ENCODE measurements around the gene PKD1L1. TPM values are rescaled to one million over a fixed set of nuclear protein-coding genes. Genes with fewer than 3 reads are reported as not detected.

Gene PKD1L1
- polyA plus RNA-seq, 1 of the 3 experiments (the other 2 are of a cell fraction) = 0.10 TPM

GRCh38 chr7:47991741-47992311 is 43.6 kb upstream of the PKD1L1 start:
- Histone ChIP-seq H3K4me3 (ENCODE audit: low read depth in 2 of 2, low read length in 1 of 2) (no peak overlapping the region), H3K79me2 (ENCODE audit: insufficient read depth) (no peaks in the 10 kb centered on the region), H3K4me1 (ENCODE audit: control insufficient read depth in 1 of 2, insufficient read depth in 2 of 2, low read depth in 1 of 2, low read length in 1 of 2) (no peaks in the 10 kb centered on the region; a peak in 1 of 4 replicates), H3K4me2 (no peak overlapping the region), H3K27ac (ENCODE audit: low read depth in 2 of 2, low read length in 1 of 2) (no peak overlapping the region), H3K9me2 (no peaks in the 10 kb centered on the region), H3K27me3 (ENCODE audit: insufficient read depth) (no peaks in the 10 kb centered on the region; the same call in 1 of the 2 replicates), H3K9ac (no peak overlapping the region), H3K9me3 (no peaks in the 10 kb centered on the region), H3F3A (replicated peaks; ENCODE audit: insufficient read depth) (peaks cover 5% of the 10 kb centered on the region), H4K20me1 (ENCODE audit: insufficient read depth) (no peaks in the 10 kb centered on the region), H3K36me3 (replicated peaks in 1 of 2; ENCODE audit: control insufficient read depth in 1 of 2, insufficient read depth in 2 of 2, low read length in 1 of 2) (no peaks in the 10 kb centered on the region), H2AFZ (ENCODE audit: low read depth) (peak overlapping the region; percentile 37; the same call in 1 of the 2 replicates)
- ChIA-PET CTCF (interaction anchor here (1.2 to 3.2 kb wide), 7 partner anchors 8 to 738 kb away, joined by 3 to 18 read pairs (median 5); no protein-coding TSS in a partner anchor), POLR2A (no interaction called here)
- TF ChIP-seq PBX3 (IDR thresholded peaks at IDR 0.05) = no peak
- no peak for TF ChIP-seq EZH2phosphoT487 (IDR thresholded peaks at IDR 0.05; ENCODE audit: borderline replicate concordance, low read depth)
- TF ChIP-seq CTCF (IDR thresholded peaks at IDR 0.05) = peak; percentile 51
- TF ChIP-seq USF2 (IDR thresholded peaks at IDR 0.05; ENCODE audit: borderline replicate concordance, low read depth, low read length) = no peak
- no peak for TF ChIP-seq RCOR1 (IDR thresholded peaks at IDR 0.05; ENCODE audit: low read length)
- TF ChIP-seq ZBTB33 (IDR thresholded peaks at IDR 0.05; ENCODE audit: borderline replicate concordance, low read depth) = no peak
- TF ChIP-seq RAD21 (IDR thresholded peaks at IDR 0.05; ENCODE audit: low read length) = peak; percentile 49
- TF ChIP-seq POLR2AphosphoS5 (IDR thresholded peaks at IDR 0.05; ENCODE audit: low read depth, low read length) = no peak
- no peak for TF ChIP-seq TCF12 (IDR thresholded peaks at IDR 0.05)
- TF ChIP-seq FOXJ3 (CRISPR knock-in tag; IDR thresholded peaks at IDR 0.05) = no peak
- TF ChIP-seq REST (IDR thresholded peaks at IDR 0.05; ENCODE audit: low read depth, low read length) = no peak
- no peak for TF ChIP-seq SIN3A (IDR thresholded peaks at IDR 0.05; ENCODE audit: borderline replicate concordance, low read depth, low read length)
- TF ChIP-seq TAF1 (IDR thresholded peaks at IDR 0.05; ENCODE audit: borderline replicate concordance, low read depth, low read length) = no peak
- TF ChIP-seq ELF1 (IDR thresholded peaks at IDR 0.05) = no peak
- TF ChIP-seq RXRA (IDR thresholded peaks at IDR 0.05; ENCODE audit: borderline replicate concordance, low read depth) = no peak
- TF ChIP-seq FOXM1 (IDR thresholded peaks at IDR 0.05; ENCODE audit: low read depth) = no peak
- no peak for TF ChIP-seq GABPA (IDR thresholded peaks at IDR 0.05; ENCODE audit: low read depth)
- peak; percentile 53 for TF ChIP-seq SMC3 (IDR thresholded peaks at IDR 0.05; ENCODE audit: low read depth, low read length)
- peak; percentile 59 for DNase-seq
- 86% methylated on average over 26 of the region's 26 CpGs for WGBS (ENCODE audit: low lambda C conversion rate)

Measured in SK-N-SH (cell line).